HepG2 (cell line): ENCODE results near the gene ZNF213. TPM values are rescaled to one million over a fixed set of nuclear protein-coding genes. Genes with fewer than 3 reads are reported as not detected.

Experiments
- CREBL2 ChIP-seq: sonication (generic); formaldehyde crosslinking; IDR thresholded peaks from 2 replicates; pipeline ENCODE4 v1.8.1; 2023; ENCODE audit warnings: missing genetic modification reagents, mild to moderate bottlenecking, borderline replicate concordance
- PRDM15 ChIP-seq: sonication (generic); formaldehyde crosslinking; IDR thresholded peaks from 2 replicates; pipeline ENCODE4 v1.4.0; 2020; ENCODE audit warnings: missing genetic modification reagents
- ZFP36 ChIP-seq: fragments of 150-350 bp; IDR thresholded peaks from 2 replicates; pipeline ENCODE4 v1.6.1; 2018; ENCODE audit warnings: borderline replicate concordance, low read length, low read depth; ENCODE audit not compliant: partially characterized antibody
- ZNF546 ChIP-seq: sonication (generic); formaldehyde crosslinking; conservative IDR thresholded peaks from 2 replicates; pipeline ENCODE4 v1.8.1; 2023; ENCODE audit warnings: mild to moderate bottlenecking, missing genetic modification reagents
- ZNF576 ChIP-seq: sonication (generic); formaldehyde crosslinking; IDR thresholded peaks from 2 replicates; pipeline ENCODE4 v1.4.0; 2020; ENCODE audit warnings: mild to moderate bottlenecking, missing genetic modification reagents
- ZNF839 ChIP-seq: sonication (generic); formaldehyde crosslinking; IDR thresholded peaks from 2 replicates; pipeline ENCODE4 v1.4.0; 2020; ENCODE audit warnings: missing genetic modification reagents, mild to moderate bottlenecking, borderline replicate concordance
- polyA plus RNA-seq, 8 experiments: library from polyadenylated mRNA; depleted of rRNA in 3 of 8; stranded (reverse) in 7 of 8; unstranded in 1 of 8; fragments of >200 nt; fragmentation: Illumina TruSeq in 4 of 8; extraction: Trizol in 4 of 8; gene quantifications; 2 replicates each; pipeline versions ENCODE4 v1.2.1 to v1.2.3, GENCODE V29; 2011 to 2016; ENCODE audit warnings: low read depth in 4 of 8, missing spikeins in 1 of 8, mixed read lengths in 1 of 8; ENCODE audit not compliant: insufficient read depth in 1 of 8
- total RNA-seq, 5 experiments: library from RNA; depleted of rRNA; stranded (reverse); fragments of >200 nt; fragmentation: Illumina TruSeq; extraction: Trizol; gene quantifications; 2 replicates each; pipeline ENCODE4 v1.2.3, GENCODE V29; 2016; ENCODE audit warnings: low read depth in 1 of 5
- TF ChIP-seq, protein P1 (sequence below): sonication (generic); formaldehyde crosslinking; IDR thresholded peaks from 2 replicates; pipeline ENCODE4 v1.4.0; 2020; ENCODE audit warnings: missing genetic modification reagents
- TF ChIP-seq, protein P2 (sequence below), 2 experiments: sonication (generic) in 1 of 2; formaldehyde crosslinking in 1 of 2; IDR thresholded peaks; 2 replicates each; pipeline versions ENCODE4 v1.4.0 to v1.6.1; 2016 to 2020; ENCODE audit warnings: borderline replicate concordance in 1 of 2, low read depth in 1 of 2, mild to moderate bottlenecking in 1 of 2, missing genetic modification reagents in 1 of 2
- TF ChIP-seq, protein P3 (sequence below): sonication (generic); formaldehyde crosslinking; IDR thresholded peaks from 2 replicates; pipeline ENCODE4; 2020; ENCODE audit warnings: missing genetic modification reagents, mild to moderate bottlenecking, borderline replicate concordance

ZNF213 gene
- total and polyA plus RNA-seq, 2 of the 13 experiments (the other 11 are each of a cell fraction or from before 2014, with no cell fraction given), result 0.59 to 0.97 TPM

DNA sequence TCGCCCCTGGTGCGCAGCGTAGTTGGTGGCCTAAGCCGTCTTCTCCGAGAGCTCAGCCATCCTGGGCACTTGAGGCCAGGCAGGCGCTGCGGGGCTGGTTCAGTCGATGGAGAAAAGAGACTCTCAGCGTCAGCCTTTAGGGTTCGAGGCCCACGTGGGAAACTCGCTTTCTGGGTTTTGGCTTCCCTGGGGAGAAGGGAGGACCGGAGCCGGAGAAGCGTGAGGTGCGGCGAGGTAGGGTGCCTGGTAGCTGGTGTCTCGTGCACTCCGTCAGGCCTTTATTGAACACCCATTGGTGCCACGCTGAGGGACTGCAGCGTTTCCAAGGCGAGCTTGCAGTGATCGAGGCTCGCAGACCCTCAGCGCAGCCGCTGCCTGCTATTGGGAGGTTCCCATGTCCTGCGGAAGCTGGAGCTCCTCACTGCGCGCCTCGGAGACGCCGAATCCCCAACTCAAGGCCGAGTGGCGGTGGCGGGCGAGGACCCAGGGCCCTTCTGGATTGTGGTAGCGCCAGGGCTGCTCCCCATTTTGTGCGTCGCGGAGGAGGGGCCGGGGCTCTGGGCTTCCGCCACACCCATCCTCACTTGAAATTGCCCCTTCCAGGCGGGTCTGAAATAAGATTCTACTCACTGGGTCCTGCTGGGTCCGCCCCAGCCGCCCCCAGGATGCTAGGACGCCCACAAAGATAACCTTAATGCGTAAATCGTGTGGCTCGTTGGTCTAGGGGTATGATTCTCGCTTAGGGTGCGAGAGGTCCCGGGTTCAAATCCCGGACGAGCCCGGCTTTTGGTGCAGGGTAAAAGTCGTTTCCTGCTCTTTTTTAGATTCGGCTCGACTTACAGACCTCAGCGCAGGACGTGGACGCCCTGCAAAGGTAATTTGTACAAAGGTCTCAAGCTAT is 54.3 kb downstream of the ZNF213 start (continued):
- TF ChIP-seq, protein P1, sequence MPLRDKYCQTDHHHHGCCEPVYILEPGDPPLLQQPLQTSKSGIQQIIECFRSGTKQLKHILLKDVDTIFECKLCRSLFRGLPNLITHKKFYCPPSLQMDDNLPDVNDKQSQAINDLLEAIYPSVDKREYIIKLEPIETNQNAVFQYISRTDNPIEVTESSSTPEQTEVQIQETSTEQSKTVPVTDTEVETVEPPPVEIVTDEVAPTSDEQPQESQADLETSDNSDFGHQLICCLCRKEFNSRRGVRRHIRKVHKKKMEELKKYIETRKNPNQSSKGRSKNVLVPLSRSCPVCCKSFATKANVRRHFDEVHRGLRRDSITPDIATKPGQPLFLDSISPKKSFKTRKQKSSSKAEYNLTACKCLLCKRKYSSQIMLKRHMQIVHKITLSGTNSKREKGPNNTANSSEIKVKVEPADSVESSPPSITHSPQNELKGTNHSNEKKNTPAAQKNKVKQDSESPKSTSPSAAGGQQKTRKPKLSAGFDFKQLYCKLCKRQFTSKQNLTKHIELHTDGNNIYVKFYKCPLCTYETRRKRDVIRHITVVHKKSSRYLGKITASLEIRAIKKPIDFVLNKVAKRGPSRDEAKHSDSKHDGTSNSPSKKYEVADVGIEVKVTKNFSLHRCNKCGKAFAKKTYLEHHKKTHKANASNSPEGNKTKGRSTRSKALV (CRISPR knock-in tag), result peak; percentile 14; the same call in 1 of the 2 replicates
- TF ChIP-seq CREBL2 (no peak; the same call in 1 of the 2 replicates), ZFP36 (no peak), PRDM15 (CRISPR knock-in tag) (no peak), ZNF546 (peak; percentile 46; the same call in 1 of the 2 replicates), ZNF576 (CRISPR knock-in tag) (no peak), ZNF839 (peak; percentile 50; the same call in 1 of the 2 replicates)
- TF ChIP-seq, protein P2, sequence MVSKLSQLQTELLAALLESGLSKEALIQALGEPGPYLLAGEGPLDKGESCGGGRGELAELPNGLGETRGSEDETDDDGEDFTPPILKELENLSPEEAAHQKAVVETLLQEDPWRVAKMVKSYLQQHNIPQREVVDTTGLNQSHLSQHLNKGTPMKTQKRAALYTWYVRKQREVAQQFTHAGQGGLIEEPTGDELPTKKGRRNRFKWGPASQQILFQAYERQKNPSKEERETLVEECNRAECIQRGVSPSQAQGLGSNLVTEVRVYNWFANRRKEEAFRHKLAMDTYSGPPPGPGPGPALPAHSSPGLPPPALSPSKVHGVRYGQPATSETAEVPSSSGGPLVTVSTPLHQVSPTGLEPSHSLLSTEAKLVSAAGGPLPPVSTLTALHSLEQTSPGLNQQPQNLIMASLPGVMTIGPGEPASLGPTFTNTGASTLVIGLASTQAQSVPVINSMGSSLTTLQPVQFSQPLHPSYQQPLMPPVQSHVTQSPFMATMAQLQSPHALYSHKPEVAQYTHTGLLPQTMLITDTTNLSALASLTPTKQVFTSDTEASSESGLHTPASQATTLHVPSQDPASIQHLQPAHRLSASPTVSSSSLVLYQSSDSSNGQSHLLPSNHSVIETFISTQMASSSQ (IDR thresholded peaks at IDR 0.05; ENCODE audit: low read depth), result 0 out of 2 replicates have a peak, but pooled peaks have one; percentile 27
- TF ChIP-seq, protein P2 (CRISPR knock-in tag; IDR thresholded peaks at IDR 0.05; ENCODE audit: borderline replicate concordance), result no peak
- TF ChIP-seq, protein P3, sequence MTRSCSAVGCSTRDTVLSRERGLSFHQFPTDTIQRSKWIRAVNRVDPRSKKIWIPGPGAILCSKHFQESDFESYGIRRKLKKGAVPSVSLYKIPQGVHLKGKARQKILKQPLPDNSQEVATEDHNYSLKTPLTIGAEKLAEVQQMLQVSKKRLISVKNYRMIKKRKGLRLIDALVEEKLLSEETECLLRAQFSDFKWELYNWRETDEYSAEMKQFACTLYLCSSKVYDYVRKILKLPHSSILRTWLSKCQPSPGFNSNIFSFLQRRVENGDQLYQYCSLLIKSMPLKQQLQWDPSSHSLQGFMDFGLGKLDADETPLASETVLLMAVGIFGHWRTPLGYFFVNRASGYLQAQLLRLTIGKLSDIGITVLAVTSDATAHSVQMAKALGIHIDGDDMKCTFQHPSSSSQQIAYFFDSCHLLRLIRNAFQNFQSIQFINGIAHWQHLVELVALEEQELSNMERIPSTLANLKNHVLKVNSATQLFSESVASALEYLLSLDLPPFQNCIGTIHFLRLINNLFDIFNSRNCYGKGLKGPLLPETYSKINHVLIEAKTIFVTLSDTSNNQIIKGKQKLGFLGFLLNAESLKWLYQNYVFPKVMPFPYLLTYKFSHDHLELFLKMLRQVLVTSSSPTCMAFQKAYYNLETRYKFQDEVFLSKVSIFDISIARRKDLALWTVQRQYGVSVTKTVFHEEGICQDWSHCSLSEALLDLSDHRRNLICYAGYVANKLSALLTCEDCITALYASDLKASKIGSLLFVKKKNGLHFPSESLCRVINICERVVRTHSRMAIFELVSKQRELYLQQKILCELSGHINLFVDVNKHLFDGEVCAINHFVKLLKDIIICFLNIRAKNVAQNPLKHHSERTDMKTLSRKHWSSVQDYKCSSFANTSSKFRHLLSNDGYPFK (CRISPR knock-in tag), result peak; percentile 60; the same call in 1 of the 2 replicates
